Measurements from ENCODE around the gene ZNFX1.

Gene ZNFX1

DNA sequence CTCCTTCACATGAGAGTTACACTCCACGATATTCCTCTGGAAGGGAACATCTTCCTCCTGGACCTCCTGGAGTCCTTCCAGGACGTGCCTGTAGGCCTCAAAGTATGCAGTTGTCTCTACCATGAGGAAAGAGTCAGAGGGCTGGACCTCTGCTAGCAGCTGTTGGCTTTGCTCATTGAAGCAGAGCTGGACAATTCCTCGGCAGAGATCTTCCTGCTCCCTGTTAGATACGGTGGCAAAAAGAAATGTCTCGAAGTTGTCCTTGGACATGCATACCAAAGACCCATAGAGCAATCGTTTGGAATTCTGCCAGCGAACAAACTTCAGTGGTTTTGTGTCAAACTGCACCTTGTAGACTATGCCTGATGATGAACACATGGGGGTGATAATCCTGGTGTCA, 7.7 kb downstream of the ZNFX1 start:
- TF ChIP-seq, protein P1, sequence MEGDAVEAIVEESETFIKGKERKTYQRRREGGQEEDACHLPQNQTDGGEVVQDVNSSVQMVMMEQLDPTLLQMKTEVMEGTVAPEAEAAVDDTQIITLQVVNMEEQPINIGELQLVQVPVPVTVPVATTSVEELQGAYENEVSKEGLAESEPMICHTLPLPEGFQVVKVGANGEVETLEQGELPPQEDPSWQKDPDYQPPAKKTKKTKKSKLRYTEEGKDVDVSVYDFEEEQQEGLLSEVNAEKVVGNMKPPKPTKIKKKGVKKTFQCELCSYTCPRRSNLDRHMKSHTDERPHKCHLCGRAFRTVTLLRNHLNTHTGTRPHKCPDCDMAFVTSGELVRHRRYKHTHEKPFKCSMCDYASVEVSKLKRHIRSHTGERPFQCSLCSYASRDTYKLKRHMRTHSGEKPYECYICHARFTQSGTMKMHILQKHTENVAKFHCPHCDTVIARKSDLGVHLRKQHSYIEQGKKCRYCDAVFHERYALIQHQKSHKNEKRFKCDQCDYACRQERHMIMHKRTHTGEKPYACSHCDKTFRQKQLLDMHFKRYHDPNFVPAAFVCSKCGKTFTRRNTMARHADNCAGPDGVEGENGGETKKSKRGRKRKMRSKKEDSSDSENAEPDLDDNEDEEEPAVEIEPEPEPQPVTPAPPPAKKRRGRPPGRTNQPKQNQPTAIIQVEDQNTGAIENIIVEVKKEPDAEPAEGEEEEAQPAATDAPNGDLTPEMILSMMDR (IDR thresholded peaks at IDR 0.05; ENCODE audit: control insufficient read depth, insufficient read depth, low read depth, low read length, missing control alignments): no peak
- no peak overlapping the region for H3K4me3 ChIP-seq (ENCODE audit: control insufficient read depth, low read depth, low read length)
- DNase-seq (ENCODE audit: low read depth): no peak

GRCh38 chr20:49268600-49269365, 9.1 kb downstream of the ZNFX1 start:
- DNase-seq (ENCODE audit: low read depth): no peak

GRCh38 chr20:49267327-49267726, 10.5 kb downstream of the ZNFX1 start:
- TF ChIP-seq, protein P1 (IDR thresholded peaks at IDR 0.05; ENCODE audit: control insufficient read depth, insufficient read depth, low read depth, low read length, missing control alignments): no peak
- DNase-seq (ENCODE audit: low read depth): no peak
- H3K4me3 ChIP-seq (ENCODE audit: control insufficient read depth, low read depth, low read length): no peak overlapping the region

More at GRCh38 chr20:49268600-49269365, 9.1 kb downstream of the ZNFX1 start:
- no peak overlapping the region for H3K4me3 ChIP-seq (ENCODE audit: control insufficient read depth, low read depth, low read length)
- TF ChIP-seq, protein P1 (IDR thresholded peaks at IDR 0.05; ENCODE audit: control insufficient read depth, insufficient read depth, low read depth, low read length, missing control alignments): no peak

DNA sequence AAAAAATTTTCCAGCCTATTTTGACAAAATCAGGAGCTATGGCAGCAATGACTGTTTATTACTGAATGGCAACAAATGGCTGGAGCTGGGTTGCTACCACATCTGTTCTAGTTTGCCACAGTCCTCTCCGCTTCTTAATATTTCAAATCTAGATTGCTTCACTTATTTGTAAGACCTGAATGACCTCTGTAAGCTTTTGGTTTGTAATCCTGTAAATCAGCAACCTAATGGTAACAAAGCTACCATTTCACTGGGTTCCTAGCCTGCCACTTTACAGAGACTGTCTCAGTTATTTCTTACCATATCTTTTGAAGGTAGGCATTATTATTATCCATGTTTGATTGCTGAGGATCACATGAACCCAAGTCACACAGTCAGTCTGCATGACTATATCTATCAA, 15.4 kb downstream of the ZNFX1 start:
- H3K4me3 ChIP-seq (ENCODE audit: control insufficient read depth, low read depth, low read length): no peak overlapping the region
- TF ChIP-seq, protein P1 (IDR thresholded peaks at IDR 0.05; ENCODE audit: control insufficient read depth, insufficient read depth, low read depth, low read length, missing control alignments): no peak
- no peak for DNase-seq (ENCODE audit: low read depth)

DNA sequence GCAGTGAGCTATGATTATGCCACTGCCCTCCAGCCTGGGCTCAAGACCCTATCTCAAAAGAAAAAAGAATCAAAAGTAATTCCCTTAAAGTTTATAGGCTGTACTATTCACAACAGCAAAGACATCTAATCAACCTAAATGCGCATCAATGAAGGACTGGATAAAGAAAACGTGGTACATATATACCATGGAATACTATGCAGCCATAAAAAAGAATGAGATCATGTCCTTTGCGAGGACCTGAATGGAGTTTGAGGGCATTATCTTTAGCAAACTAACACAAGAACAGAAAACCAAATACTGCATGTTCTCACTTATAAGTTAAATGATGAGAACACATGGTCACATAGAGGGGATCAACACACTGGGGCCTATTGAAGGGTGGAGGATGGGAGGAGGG, 16.7 kb downstream of the ZNFX1 start:
- TF ChIP-seq, protein P1 (IDR thresholded peaks at IDR 0.05; ENCODE audit: control insufficient read depth, insufficient read depth, low read depth, low read length, missing control alignments): no peak
- no peak for DNase-seq (ENCODE audit: low read depth)
- no peak overlapping the region for H3K4me3 ChIP-seq (ENCODE audit: control insufficient read depth, low read depth, low read length)

- DNase-seq (ENCODE audit: low read depth): no peak
These were observed 17.6 kb downstream of the ZNFX1 start for GRCh38 chr20:49260218-49260617.

More at GRCh38 chr20:49260218-49260617, 17.6 kb downstream of the ZNFX1 start:
- no peak overlapping the region for H3K4me3 ChIP-seq (ENCODE audit: control insufficient read depth, low read depth, low read length)
- TF ChIP-seq, protein P1 (IDR thresholded peaks at IDR 0.05; ENCODE audit: control insufficient read depth, insufficient read depth, low read depth, low read length, missing control alignments): no peak
